DOHH2 (cell line): ENCODE results near the gene MICAL3.

Source experiments
- H3F3A ChIP-seq: fragments of 200-600 bp; sonication (generic), shearing (Covaris generic); 2 replicates; pipeline ENCODE4 v1.6.0; 2016; ENCODE audit warnings: antibody characterized with exemption, mild to moderate bottlenecking; ENCODE audit not compliant: control insufficient read depth, insufficient read depth
- H3K27ac ChIP-seq: fragments of 200-600 bp; sonication (generic); 2 replicates; pipeline ENCODE4 v1.5.1; 2014; ENCODE audit warnings: low read depth, mild to moderate bottlenecking, low read length, moderate library complexity
- H3K27me3 ChIP-seq: fragments of 200-600 bp; sonication (generic); 2 replicates; pipeline ENCODE4 v1.6.1; 2014; ENCODE audit warnings: mild to moderate bottlenecking, low read length, mixed read lengths; ENCODE audit not compliant: control insufficient read depth
- H3K36me3 ChIP-seq: fragments of 200-600 bp; sonication (generic); 2 replicates; pipeline ENCODE4 v1.6.1; 2014; ENCODE audit warnings: mild to moderate bottlenecking, low read length, moderate library complexity, mixed read lengths; ENCODE audit not compliant: control insufficient read depth
- H3K4me1 ChIP-seq: fragments of 200-600 bp; sonication (generic); 2 replicates; pipeline ENCODE4 v1.6.1; 2014; ENCODE audit warnings: mild to moderate bottlenecking, low read length, mixed read lengths; ENCODE audit not compliant: control insufficient read depth
- H3K4me2 ChIP-seq: fragments of 200-600 bp; sonication (generic); 2 replicates; pipeline ENCODE4 v1.6.0; 2014; ENCODE audit warnings: mild to moderate bottlenecking, low read length, moderate library complexity
- H3K4me3 ChIP-seq: fragments of 200-600 bp; sonication (generic); 2 replicates; pipeline ENCODE4 v1.5.1; 2014; ENCODE audit warnings: mild to moderate bottlenecking, low read length, mixed read lengths
- H3K79me2 ChIP-seq: fragments of 200-600 bp; sonication (generic); 2 replicates; pipeline ENCODE4 v1.6.1; 2014; ENCODE audit warnings: mild to moderate bottlenecking, low read length, mixed read lengths; ENCODE audit not compliant: control insufficient read depth
- H3K9me2 ChIP-seq: fragments of 200-600 bp; sonication (generic); replicated peaks from 2 replicates; pipeline ENCODE4 v1.6.1; 2014; ENCODE audit warnings: mild to moderate bottlenecking, low read length, mixed read lengths; ENCODE audit not compliant: control insufficient read depth
- H3K9me3 ChIP-seq: fragments of 200-600 bp; sonication (generic); 2 replicates; pipeline ENCODE4 v1.6.1; 2014; ENCODE audit warnings: antibody characterized with exemption, low read length, mixed read lengths; ENCODE audit not compliant: control insufficient read depth, insufficient read depth
- H4K20me1 ChIP-seq: fragments of 200-600 bp; sonication (generic); 2 replicates; pipeline ENCODE4 v1.6.0; 2014; ENCODE audit warnings: low read depth, mild to moderate bottlenecking, antibody characterized with exemption, low read length, moderate library complexity; ENCODE audit not compliant: control insufficient read depth, insufficient read depth
- CTCF ChIP-seq: fragments of 200-600 bp; sonication (generic); IDR thresholded peaks from one replicate; pipeline ENCODE4 v1.5.1; 2014; ENCODE audit warnings: antibody characterized with exemption, mild to moderate bottlenecking, low read depth, low read length; ENCODE audit not compliant: poor library complexity, severe bottlenecking
- EZH2phosphoT487 ChIP-seq: fragments of 200-600 bp; sonication (generic); IDR thresholded peaks from 2 replicates; pipeline ENCODE4 v1.6.1; 2017; ENCODE audit warnings: borderline replicate concordance, mild to moderate bottlenecking, antibody characterized with exemption, low read length, moderate library complexity, mixed read lengths

Gene MICAL3

GRCh38 chr22:17945888-17946648, 78.3 kb downstream of the MICAL3 start:
- H3K27me3 ChIP-seq = no peaks in the 10 kb centered on the region
- H4K20me1 ChIP-seq = peaks cover 48% of the 10 kb centered on the region
- no peaks in the 10 kb centered on the region for H3K9me2 ChIP-seq
- H3K36me3 ChIP-seq = no peaks in the 10 kb centered on the region
- TF ChIP-seq CTCF = peak; percentile 42
- no peak for TF ChIP-seq EZH2phosphoT487
- H3K27ac ChIP-seq = no peak overlapping the region
- no peaks in the 10 kb centered on the region for H3K9me3 ChIP-seq
- no peaks in the 10 kb centered on the region for H3F3A ChIP-seq
- H3K79me2 ChIP-seq = peaks cover 100% of the 10 kb centered on the region
- peak overlapping the region; percentile 58 for H3K4me2 ChIP-seq
- peak overlapping the region; percentile 33 for H3K4me3 ChIP-seq
- H3K4me1 ChIP-seq = peaks cover 39% of the 10 kb centered on the region

- TF ChIP-seq CTCF (no peak), EZH2phosphoT487 (no peak)
- no peaks in the 10 kb centered on the region for H3K36me3 ChIP-seq
- H4K20me1 ChIP-seq = peaks cover 46% of the 10 kb centered on the region
- H3K27ac ChIP-seq = no peak overlapping the region
- H3F3A ChIP-seq = no peaks in the 10 kb centered on the region
- H3K9me3 ChIP-seq = no peaks in the 10 kb centered on the region
- H3K27me3 ChIP-seq = no peaks in the 10 kb centered on the region
- H3K4me1 ChIP-seq = peaks cover 41% of the 10 kb centered on the region
- peaks cover 100% of the 10 kb centered on the region for H3K79me2 ChIP-seq
- no peak overlapping the region for H3K4me3 ChIP-seq
- H3K9me2 ChIP-seq = no peaks in the 10 kb centered on the region
- no peak overlapping the region for H3K4me2 ChIP-seq
Measured at GRCh38 chr22:17945156-17945887, 79.0 kb downstream of the MICAL3 start.

GRCh38 chr22:17944256-17944655, 80.1 kb downstream of the MICAL3 start:
- TF ChIP-seq CTCF (no peak), EZH2phosphoT487 (no peak)
- Histone ChIP-seq H4K20me1 (peaks cover 47% of the 10 kb centered on the region), H3K9me3 (no peaks in the 10 kb centered on the region), H3K27me3 (no peaks in the 10 kb centered on the region), H3K27ac (no peak overlapping the region), H3K9me2 (no peaks in the 10 kb centered on the region), H3K4me2 (no peak overlapping the region), H3K79me2 (peaks cover 100% of the 10 kb centered on the region), H3K4me1 (peaks cover 39% of the 10 kb centered on the region), H3K36me3 (no peaks in the 10 kb centered on the region), H3K4me3 (no peak overlapping the region), H3F3A (no peaks in the 10 kb centered on the region)
